Endothelial cell of umbilical vein (primary cell): ENCODE measurements around the gene CACHD1. TPM values are rescaled to one million over a fixed set of nuclear protein-coding genes. Genes with fewer than 3 reads are reported as not detected.

Source experiments
- BruUV-seq: library from RNA; stranded (reverse); fragments of 400-500 nt; replicated peaks from 2 replicates; lab custom pipeline; 2021; lab: Mats Ljungman, UMichigan
- CTCF ChIA-PET: fragments of 300-600, 350-600 bp; sonication (Branson Sonifier 250); formaldehyde crosslinking; loops from one replicate; lab custom pipeline; 2021; ENCODE audit warnings: antibody characterized with exemption, inconsistent platforms; lab: Charles Lee
- POLR2A ChIA-PET: fragments of 300-600, 350-600 bp; sonication (Branson Sonifier 250); formaldehyde crosslinking; loops from one replicate; lab custom pipeline; 2021; ENCODE audit warnings: antibody characterized with exemption, inconsistent platforms; lab: Charles Lee
- DNase-seq: peaks from one replicate; pipeline ENCODE4 v3.0.0-alpha.2; 2011; ENCODE audit warnings: low read depth, low spot score
- FAIRE-seq: peaks from 2 replicates; lab custom pipeline; 2011; peaks lifted over from hg19 to GRCh38; lab: Jason Lieb, UNC
- H2AFZ ChIP-seq: 2 replicates; pipeline ENCODE4 v1.6.0; 2012; ENCODE audit warnings: low read depth, low read length, control low read depth, inconsistent platforms
- H3K27ac ChIP-seq: 2 replicates; pipeline ENCODE4 v1.5.1; 2011; ENCODE audit warnings: low read depth, mild to moderate bottlenecking, control low read depth, low read length, moderate library complexity; ENCODE audit not compliant: insufficient read depth
- H3K27me3 ChIP-seq, 2 experiments: 2 replicates each; pipeline versions ENCODE4 v1.6.0 to v1.6.1; 2011; ENCODE audit warnings: low read length in 2 of 2, mixed read lengths in 1 of 2; ENCODE audit not compliant: control insufficient read depth in 2 of 2, insufficient read depth in 2 of 2
- H3K36me3 ChIP-seq, 2 experiments: 2 replicates in 1 of 2; 3 replicates in 1 of 2; pipeline ENCODE4 v1.5.1; 2011; ENCODE audit warnings: low read length in 2 of 2, mild to moderate bottlenecking in 1 of 2, moderate library complexity in 1 of 2; ENCODE audit not compliant: control insufficient read depth in 2 of 2, insufficient read depth in 2 of 2; ENCODE audit errors: extremely low read depth in 1 of 2
- H3K4me1 ChIP-seq: 3 replicates; pipeline ENCODE4 v1.5.1; 2011; ENCODE audit warnings: mild to moderate bottlenecking, low read length; ENCODE audit not compliant: control insufficient read depth, insufficient read depth; ENCODE audit errors: extremely low read depth
- H3K4me2 ChIP-seq: 2 replicates; pipeline ENCODE4 v1.6.1; 2011; ENCODE audit warnings: low read length, control low read depth, mixed read lengths; ENCODE audit not compliant: insufficient read depth
- H3K4me3 ChIP-seq, 3 experiments: fragments of 200-600 bp in 1 of 3; sonication (generic), shearing (Covaris generic) in 1 of 3; replicated peaks in 1 of 3; 2 replicates each; pipeline ENCODE4 v1.5.1; 2011 to 2016; ENCODE audit warnings: control low read depth in 3 of 3, low read length in 3 of 3, mild to moderate bottlenecking in 2 of 3, inconsistent platforms in 1 of 3, low read depth in 1 of 3, moderate library complexity in 1 of 3; ENCODE audit not compliant: insufficient read depth in 1 of 3
- H3K79me2 ChIP-seq: 2 replicates; pipeline ENCODE4 v1.6.0; 2012; ENCODE audit warnings: low read length, inconsistent platforms; ENCODE audit not compliant: control insufficient read depth, insufficient read depth
- H3K9ac ChIP-seq: replicated peaks from 2 replicates; pipeline ENCODE3; 2011; ENCODE audit warnings: low read length, control low read depth; ENCODE audit not compliant: insufficient read depth; ENCODE audit errors: extremely low read depth
- H3K9me1 ChIP-seq: replicated peaks from 3 replicates; pipeline ENCODE4 v1.6.0; 2011; ENCODE audit warnings: mild to moderate bottlenecking, low read length; ENCODE audit not compliant: control insufficient read depth, insufficient read depth; ENCODE audit errors: extremely low read depth
- H3K9me3 ChIP-seq: replicated peaks from 2 replicates; pipeline ENCODE4 v1.5.1; 2012; ENCODE audit warnings: low read length, inconsistent platforms; ENCODE audit not compliant: control insufficient read depth, insufficient read depth
- H4K20me1 ChIP-seq: replicated peaks from 2 replicates; pipeline ENCODE3; 2011; ENCODE audit warnings: mild to moderate bottlenecking, low read length; ENCODE audit not compliant: control insufficient read depth, insufficient read depth; ENCODE audit errors: extremely low read depth
- CTCF ChIP-seq, 2 donors: IDR thresholded peaks; 1 replicate in 1 of 2; 2 replicates in 1 of 2; pipeline ENCODE4 v1.5.1; 2011; ENCODE audit warnings: low read length in 2 of 2, mild to moderate bottlenecking in 2 of 2, moderate library complexity in 2 of 2, control low read depth in 1 of 2, inconsistent platforms in 1 of 2, low read depth in 1 of 2; ENCODE audit not compliant: insufficient read depth in 1 of 2; ENCODE audit errors: extremely low read depth in 1 of 2
- EZH2 ChIP-seq: IDR thresholded peaks from 2 replicates; pipeline ENCODE4 v1.6.1; 2012; ENCODE audit warnings: borderline replicate concordance, low read depth, mild to moderate bottlenecking, moderate library complexity, low read length, inconsistent platforms; ENCODE audit not compliant: severe bottlenecking
- FOS ChIP-seq: IDR thresholded peaks from 2 replicates; pipeline ENCODE4 v1.6.1; 2011; ENCODE audit warnings: mild to moderate bottlenecking, low read length, moderate library complexity, borderline replicate concordance; ENCODE audit not compliant: insufficient read depth
- GATA2 ChIP-seq: IDR thresholded peaks from 2 replicates; pipeline ENCODE4 v1.7.0; 2011; ENCODE audit warnings: low read depth, mild to moderate bottlenecking, moderate library complexity, mixed read lengths, low read length; ENCODE audit not compliant: insufficient read length, insufficient read depth
- JUN ChIP-seq: IDR thresholded peaks from 2 replicates; pipeline ENCODE4 v1.6.1; 2011; ENCODE audit warnings: borderline replicate concordance, low read depth; ENCODE audit not compliant: insufficient read length, insufficient read depth
- MAX ChIP-seq: IDR thresholded peaks from 2 replicates; pipeline ENCODE4 v1.6.1; 2011; ENCODE audit not compliant: insufficient read depth, insufficient read length
- MYC ChIP-seq: IDR thresholded peaks from one replicate; pipeline ENCODE4 v1.6.1; 2011; ENCODE audit warnings: mild to moderate bottlenecking, low read depth, low read length
- POLR2A ChIP-seq: IDR thresholded peaks from 2 replicates; pipeline ENCODE4 v1.6.1; 2012; ENCODE audit warnings: low read depth, mild to moderate bottlenecking, control low read depth, low read length
- POLR2AphosphoS5 ChIP-seq: IDR thresholded peaks from 2 replicates; pipeline ENCODE4 v1.6.1; 2012; ENCODE audit warnings: low read depth, mild to moderate bottlenecking, control low read depth, low read length, moderate library complexity; ENCODE audit not compliant: insufficient read depth
- dilution Hi-C: fragments of 300-500 bp; cut with MboI; formaldehyde crosslinking; loops from one replicate; pipeline ENCODE4 v1.15.0; 2019; ENCODE audit warnings: low sequenced_read_pairs; ENCODE audit not compliant: extremely low pct_ligation_motif_present
- intact Hi-C: fragments of 100-400 bp; cut with micrococcal nuclease; formaldehyde crosslinking; loops from one replicate; pipeline ENCODE4 v1.10.0; 2022
- polyA plus RNA-seq, 4 experiments: library from polyadenylated mRNA; depleted of rRNA in 3 of 4; stranded (reverse) in 3 of 4; unstranded in 1 of 4; fragments of >200 nt; gene quantifications; 2 replicates each; pipeline versions ENCODE4 v1.2.1 to v1.2.3, GENCODE V29; 2011 to 2012; ENCODE audit warnings: missing spikeins in 1 of 4
- total RNA-seq: library from RNA; stranded (reverse); gene quantifications from 2 replicates; pipeline ENCODE4 v1.2.3, GENCODE V29; 2021

CACHD1 gene
- total and polyA plus RNA-seq, 2 donors (not counting 3 experiments of a cell fraction or from before 2014, with no cell fraction given), result 3.6 to 9.3 TPM

GRCh38 chr1:64578270-64578973, 108.5 kb downstream of the CACHD1 start:
- DNase-seq, result no peak
- H3K4me1 ChIP-seq, result no peaks in the 10 kb centered on the region
- no peak overlapping the region for H2AFZ ChIP-seq
- no peaks in the 10 kb centered on the region for H4K20me1 ChIP-seq
- FAIRE-seq, result no peak
- H3K9me3 ChIP-seq, result no peaks in the 10 kb centered on the region
- ChIA-PET CTCF (interaction anchor here (1.0 to 2.8 kb wide), 2 partner anchors 11 to 14 kb away, joined by 3 to 10 read pairs; no protein-coding TSS in a partner anchor), POLR2A (no interaction called here)
- H3K4me2 ChIP-seq, result no peak overlapping the region
- no peaks in the 10 kb centered on the region for H3K9me1 ChIP-seq
- intact Hi-C loops, result no loop called here
- no peak overlapping the region for H3K4me3 ChIP-seq
- H3K27ac ChIP-seq, result no peak overlapping the region
- no peak for TF ChIP-seq POLR2AphosphoS5
- no peak for TF ChIP-seq JUN
- TF ChIP-seq POLR2A, result no peak
- no peak for TF ChIP-seq MYC
- no peak for TF ChIP-seq CTCF (IDR thresholded peaks at IDR 0.05; ENCODE audit: extremely low read depth in 1 of 2, insufficient read depth in 1 of 2, low read depth in 1 of 2, low read length in 2 of 2)
- no peak for TF ChIP-seq EZH2
- TF ChIP-seq FOS, result no peak
- TF ChIP-seq GATA2, result no peak
- TF ChIP-seq MAX, result no peak
- dilution Hi-C loops, result no loop called here
- H3K79me2 ChIP-seq, result no peaks in the 10 kb centered on the region
- no peaks in the 10 kb centered on the region for H3K36me3 ChIP-seq
- no peak overlapping the region for H3K9ac ChIP-seq
- no peaks in the 10 kb centered on the region for H3K27me3 ChIP-seq
- BruUV-seq, result no TSS peak
